Large intestine (tissue), 3 donors: ENCODE measurements around the gene GRWD1. TPM values are rescaled to one million over a fixed set of nuclear protein-coding genes. Genes with fewer than 3 reads are reported as not detected.
A peak's percentile ranks its signal among the peaks of the same experiment; 100 is the strongest.
"Not testable (repeated sequence)": the region's sequence is repeated elsewhere in the genome, so short reads cannot be mapped to it uniquely, and the experiment has no call there.

Source experiments
- DNase-seq, 2 donors: peaks; one replicate each; pipeline versions ENCODE4 v3.0.0 to v3.0.0-alpha.2; 2013
- H3K27ac ChIP-seq: one replicate; pipeline ENCODE4 v1.5.1; 2013; ENCODE audit warnings: low read length
- H3K27me3 ChIP-seq: 2 replicates; pipeline ENCODE4 v1.6.1; 2013; ENCODE audit warnings: low read length; ENCODE audit not compliant: control insufficient read depth, insufficient read depth
- H3K36me3 ChIP-seq: 2 replicates; pipeline ENCODE4 v1.6.1; 2013; ENCODE audit warnings: low read length; ENCODE audit not compliant: control insufficient read depth, insufficient read depth
- H3K4me1 ChIP-seq: one replicate; pipeline ENCODE4 v1.6.1; 2013; ENCODE audit warnings: low read length; ENCODE audit not compliant: control insufficient read depth, insufficient read depth
- H3K4me3 ChIP-seq: one replicate; pipeline ENCODE4 v1.5.1; 2013; ENCODE audit warnings: low read length
- H3K9me3 ChIP-seq: one replicate; pipeline ENCODE4 v1.6.1; 2013; ENCODE audit warnings: mild to moderate bottlenecking, low read depth, low read length, moderate library complexity; ENCODE audit not compliant: control insufficient read depth
- WGBS: methylation state at CpG from one replicate; pipeline ENCODE4 v1.1.5; 2013; ENCODE audit warnings: low lambda C conversion rate; ENCODE audit not compliant: insufficient coverage; 5-methylcytosine and 5-hydroxymethylcytosine counted together
- polyA plus RNA-seq: library from polyadenylated mRNA; unstranded; fragments of 120-200 nt; gene quantifications from one replicate; pipeline ENCODE4 v1.2.1, GENCODE V29; 2013

GRWD1 gene
- polyA plus RNA-seq, 1 donor = 19.3 TPM

- peaks cover 7% of the 10 kb centered on the region for H3K4me1 ChIP-seq
- H3K9me3 ChIP-seq = peaks cover 3% of the 10 kb centered on the region
- H3K4me3 ChIP-seq = no peak overlapping the region
- no peak overlapping the region for H3K27ac ChIP-seq
- no peaks in the 10 kb centered on the region for H3K27me3 ChIP-seq
- DNase-seq = no peak
- peaks cover 56% of the 10 kb centered on the region for H3K36me3 ChIP-seq
- WGBS = no CpG with 5 or more reads among the region's 29 CpGs
Measured at GRCh38 chr19:48478339-48479256, 32.8 kb downstream of the GRWD1 start.

GRCh38 chr19:48479686-48480085 lies 33.9 kb downstream of the GRWD1 start:
- Histone ChIP-seq H3K4me1 (peaks cover 7% of the 10 kb centered on the region), H3K9me3 (peaks cover 3% of the 10 kb centered on the region), H3K4me3 (no peak overlapping the region), H3K27me3 (no peaks in the 10 kb centered on the region), H3K36me3 (peaks cover 45% of the 10 kb centered on the region), H3K27ac (no peak overlapping the region)
- no CpG with 5 or more reads among the region's 7 CpGs for WGBS
- no peak for DNase-seq

GRCh38 chr19:48480183-48480557 lies 34.4 kb downstream of the GRWD1 start:
- peaks cover 3% of the 10 kb centered on the region for H3K9me3 ChIP-seq
- H3K36me3 ChIP-seq = peaks cover 40% of the 10 kb centered on the region
- H3K4me3 ChIP-seq = peak overlapping the region; percentile 56
- H3K27me3 ChIP-seq = no peaks in the 10 kb centered on the region
- peak overlapping the region; percentile 39 for H3K27ac ChIP-seq
- no CpG with 5 or more reads among the region's 32 CpGs for WGBS
- peak in 1 of 2 donors; percentile 46 for DNase-seq
- H3K4me1 ChIP-seq = peaks cover 7% of the 10 kb centered on the region

- Histone ChIP-seq H3K9me3 (peaks cover 3% of the 10 kb centered on the region), H3K36me3 (peaks cover 34% of the 10 kb centered on the region), H3K27me3 (no peaks in the 10 kb centered on the region), H3K4me1 (peaks cover 7% of the 10 kb centered on the region), H3K27ac (peak overlapping the region; percentile 39), H3K4me3 (peak overlapping the region; percentile 56)
- peak in 1 of 2 donors; percentile 49 for DNase-seq
- 64% methylated on average over 5 of the region's 52 CpGs for WGBS
Measured at GRCh38 chr19:48480558-48481500, 35.0 kb downstream of the GRWD1 start.

DNA sequence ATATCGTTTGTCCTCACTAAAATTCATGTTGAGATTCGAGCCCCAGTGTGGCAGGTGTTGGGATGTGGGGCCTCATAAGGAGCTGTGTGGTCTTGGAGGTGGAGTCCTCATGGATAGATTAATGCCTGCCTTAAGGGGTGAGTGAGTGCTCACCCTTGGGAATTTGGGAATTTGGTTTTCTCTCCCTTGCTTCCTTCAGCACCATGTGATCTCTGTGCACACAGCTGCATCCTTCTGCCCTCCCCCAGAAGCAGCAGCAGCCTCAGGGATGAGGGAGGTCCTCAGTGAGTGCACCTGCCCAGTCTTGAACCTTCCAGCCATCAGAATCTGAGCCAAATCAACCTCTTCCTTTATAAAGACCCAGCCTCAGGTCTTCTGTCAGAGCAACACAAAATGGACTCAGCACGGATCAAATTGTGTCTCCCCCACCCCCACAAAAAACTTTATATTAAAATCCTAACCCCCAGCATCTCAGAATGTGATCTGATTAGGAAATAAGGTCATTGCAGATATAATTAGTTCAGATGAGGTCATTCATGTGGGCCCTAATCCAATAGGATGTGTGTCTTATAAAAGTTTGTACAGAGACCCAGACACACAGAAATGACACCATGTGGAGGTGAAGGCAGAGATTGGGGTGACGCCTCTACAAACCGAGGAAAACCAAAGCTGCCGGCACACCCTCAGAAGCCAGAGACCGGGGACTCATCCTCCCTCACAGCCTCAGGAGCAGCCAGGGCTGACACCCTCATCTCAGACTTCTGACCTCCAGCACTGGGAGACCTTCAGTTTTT lies 36.3 kb downstream of the GRWD1 start:
- no CpG with 5 or more reads among the region's 7 CpGs for WGBS
- no peaks in the 10 kb centered on the region for H3K27me3 ChIP-seq
- DNase-seq = no peak
- H3K27ac ChIP-seq = no peak overlapping the region
- peaks cover 8% of the 10 kb centered on the region for H3K4me1 ChIP-seq
- peaks cover 3% of the 10 kb centered on the region for H3K9me3 ChIP-seq
- no peak overlapping the region for H3K4me3 ChIP-seq
- H3K36me3 ChIP-seq = peaks cover 24% of the 10 kb centered on the region

- no peak for DNase-seq
- Histone ChIP-seq H3K27ac (no peak overlapping the region), H3K9me3 (peaks cover 3% of the 10 kb centered on the region), H3K4me1 (peaks cover 20% of the 10 kb centered on the region), H3K36me3 (peaks cover 12% of the 10 kb centered on the region), H3K27me3 (no peaks in the 10 kb centered on the region), H3K4me3 (no peak overlapping the region)
- WGBS = no CpG with 5 or more reads among the region's 3 CpGs
Measured at GRCh38 chr19:48483301-48483700, 37.5 kb downstream of the GRWD1 start.

- Histone ChIP-seq H3K27me3 (no peaks in the 10 kb centered on the region), H3K36me3 (peaks cover 4% of the 10 kb centered on the region), H3K4me3 (no peak overlapping the region), H3K9me3 (peaks cover 3% of the 10 kb centered on the region), H3K27ac (no peak overlapping the region), H3K4me1 (peaks cover 23% of the 10 kb centered on the region)
- no peak for DNase-seq
- WGBS = 100% methylated on average over 6 of the region's 16 CpGs
Measured at GRCh38 chr19:48484247-48484893, 38.6 kb downstream of the GRWD1 start.

GRCh38 chr19:48484931-48485612 lies 39.3 kb downstream of the GRWD1 start:
- 80% methylated on average over 1 of the region's 37 CpGs for WGBS
- DNase-seq = no peak
- Histone ChIP-seq H3K9me3 (peaks cover 3% of the 10 kb centered on the region), H3K27ac (no peak overlapping the region), H3K4me3 (no peak overlapping the region), H3K27me3 (no peaks in the 10 kb centered on the region), H3K4me1 (peaks cover 29% of the 10 kb centered on the region), H3K36me3 (no peaks in the 10 kb centered on the region)

- not testable (repeated sequence) for H3K27me3 ChIP-seq, H3K4me3 ChIP-seq, DNase-seq, H3K9me3 ChIP-seq, H3K36me3 ChIP-seq
- peak overlapping the region; percentile 94 for H3K27ac ChIP-seq
- peaks cover 34% of the 10 kb centered on the region for H3K4me1 ChIP-seq
- WGBS = no CpG with 5 or more reads among the region's 10 CpGs
Measured at GRCh38 chr19:48486706-48487105, 40.9 kb downstream of the GRWD1 start.
